ENCODE data around the gene REG3A. TPM values are rescaled to one million over a fixed set of nuclear protein-coding genes. Genes with fewer than 3 reads are reported as not detected.

The REG3A gene
- total and polyA plus RNA-seq, 10 of the 15 experiments (the other 5 are each of a cell fraction or from before 2014, with no cell fraction given): 0.62 TPM; not detected in 9

DNA sequence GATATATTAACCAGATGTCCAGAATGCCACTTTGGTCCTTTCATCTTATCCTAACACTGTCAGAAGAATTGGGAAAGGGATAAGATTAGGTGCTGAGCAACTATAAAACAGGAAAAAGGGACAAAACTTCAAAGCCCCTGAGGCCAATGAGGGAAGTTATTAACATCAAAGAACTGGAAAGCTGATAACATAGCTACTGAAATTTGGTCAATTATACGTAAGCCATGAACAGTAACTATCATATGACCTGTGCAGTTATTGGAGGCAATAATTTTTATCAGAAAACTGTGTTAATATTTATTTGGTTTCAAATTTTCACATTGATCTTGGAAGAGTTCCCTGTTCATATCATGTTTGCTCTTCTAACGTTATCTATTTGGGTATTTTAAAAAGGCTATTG is 2.6 kb upstream of the REG3A start:
- ATAC-seq (no peak), DNase-seq (ENCODE audit: low read depth, low spot score) (no peak), FAIRE-seq (no peak)
- BruUV-seq (replicated peaks): no TSS peak
- Histone ChIP-seq H3K9me3 (replicated peaks; ENCODE audit: control insufficient read depth, insufficient read depth, low read length) (no peaks in the 10 kb centered on the region), H2AFZ (ENCODE audit: control insufficient read depth, low read depth, low read length) (no peak overlapping the region), H3K4me1 (ENCODE audit: control insufficient read depth, insufficient read depth, low read length) (no peaks in the 10 kb centered on the region), H3K4me3 (no peak overlapping the region), H3K36me3 (ENCODE audit: control insufficient read depth in 2 of 2, insufficient read depth in 2 of 2, low read length in 1 of 2) (no peaks in the 10 kb centered on the region), H3K9ac (ENCODE audit: control insufficient read depth, insufficient read depth, low read length) (no peak overlapping the region), H3K27me3 (replicated peaks in 1 of 2; ENCODE audit: control insufficient read depth in 2 of 2, insufficient read depth in 2 of 2, low read length in 1 of 2) (no peaks in the 10 kb centered on the region; a peak in 1 of 4 replicates), H3K27ac (ENCODE audit: control insufficient read depth, insufficient read depth) (no peak overlapping the region), H3K79me2 (ENCODE audit: control insufficient read depth, insufficient read depth, low read length) (no peaks in the 10 kb centered on the region), H4K20me1 (ENCODE audit: control insufficient read depth, insufficient read depth) (no peaks in the 10 kb centered on the region), H3K4me2 (ENCODE audit: control insufficient read depth, insufficient read depth) (no peak overlapping the region)
- TF ChIP-seq BHLHE40 (IDR thresholded peaks at IDR 0.05; ENCODE audit: borderline replicate concordance in 1 of 2, low read depth in 2 of 2, low read length in 1 of 2): no peak
- no peak for TF ChIP-seq HCFC1 (IDR thresholded peaks at IDR 0.05; ENCODE audit: low read length)
- no peak for TF ChIP-seq SREBF1 (IDR thresholded peaks at IDR 0.05; ENCODE audit: low read length)
- TF ChIP-seq HDGF (IDR thresholded peaks at IDR 0.05): no peak
- TF ChIP-seq NR2C2 (IDR thresholded peaks at IDR 0.05; ENCODE audit: borderline replicate concordance, control insufficient read depth, insufficient read length, low read depth): no peak
- no peak for TF ChIP-seq STAT1 (conservative IDR thresholded peaks at IDR 0.05)
- no peak for TF ChIP-seq RBBP5 (conservative IDR thresholded peaks at IDR 0.05)
- TF ChIP-seq CREB1 (IDR thresholded peaks at IDR 0.05; ENCODE audit: low read depth): no peak
- TF ChIP-seq, protein P1, sequence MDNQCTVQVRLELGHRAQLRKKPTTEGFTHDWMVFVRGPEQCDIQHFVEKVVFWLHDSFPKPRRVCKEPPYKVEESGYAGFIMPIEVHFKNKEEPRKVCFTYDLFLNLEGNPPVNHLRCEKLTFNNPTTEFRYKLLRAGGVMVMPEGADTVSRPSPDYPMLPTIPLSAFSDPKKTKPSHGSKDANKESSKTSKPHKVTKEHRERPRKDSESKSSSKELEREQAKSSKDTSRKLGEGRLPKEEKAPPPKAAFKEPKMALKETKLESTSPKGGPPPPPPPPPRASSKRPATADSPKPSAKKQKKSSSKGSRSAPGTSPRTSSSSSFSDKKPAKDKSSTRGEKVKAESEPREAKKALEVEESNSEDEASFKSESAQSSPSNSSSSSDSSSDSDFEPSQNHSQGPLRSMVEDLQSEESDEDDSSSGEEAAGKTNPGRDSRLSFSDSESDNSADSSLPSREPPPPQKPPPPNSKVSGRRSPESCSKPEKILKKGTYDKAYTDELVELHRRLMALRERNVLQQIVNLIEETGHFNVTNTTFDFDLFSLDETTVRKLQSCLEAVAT (IDR thresholded peaks at IDR 0.05): no peak
- no peak for TF ChIP-seq SUPT20H (IDR thresholded peaks at IDR 0.05; ENCODE audit: borderline replicate concordance, control insufficient read depth, low read depth, low read length)
- TF ChIP-seq SPI1 (IDR thresholded peaks at IDR 0.05; ENCODE audit: borderline replicate concordance, insufficient read depth, low read depth, low read length): no peak
- RAD21 ChIA-PET (ENCODE audit: unreplicated experiment): no interaction called here
- CTCF ChIA-PET: interaction anchor here (1.1 kb wide), 1 partner anchor 45 kb away, joined by 4 read pairs; no protein-coding TSS in a partner anchor
- 9% methylated on average over 2 of the region's 2 CpGs for WGBS (ENCODE audit: insufficient coverage, insufficient replicate concordance, low lambda C conversion rate, missing lambda C conversion rate)
- SMC1A ChIA-PET (ENCODE audit: uncharacterized antibody, unreplicated experiment): interaction anchor here (1.2 kb wide), 1 partner anchor 21 kb away, joined by 3 read pairs; no protein-coding TSS in a partner anchor
- in situ Hi-C loops (cut with MboI) (no loop called here), intact Hi-C loops (cut with micrococcal nuclease; ENCODE audit: unreplicated experiment) (no loop called here)
- POLR2A ChIA-PET: no interaction called here
